A673 (cell line): ENCODE data around the gene LCT. TPM values are rescaled to one million over a fixed set of nuclear protein-coding genes. Genes with fewer than 3 reads are reported as not detected.

Experiments
- BruUV-seq: library from RNA; stranded (reverse); fragments of 400-500 nt; replicated peaks from 2 replicates; lab custom pipeline; 2021; lab: Mats Ljungman, UMichigan
- CTCF ChIA-PET: fragments of 300-600 bp; sonication (Branson Sonifier 250); formaldehyde crosslinking; loops from one replicate; lab custom pipeline; 2022; ENCODE audit warnings: antibody characterized with exemption; lab: Charles Lee
- POLR2A ChIA-PET: fragments of 300-600 bp; sonication (Branson Sonifier 250); formaldehyde crosslinking; loops from one replicate; lab custom pipeline; 2022; ENCODE audit warnings: antibody characterized with exemption; ENCODE audit not compliant: low non-redundant PET; lab: Charles Lee
- DNase-seq: peaks from one replicate; pipeline ENCODE4 v3.0.0-alpha.2; 2015; ENCODE audit warnings: low spot score
- H3K27ac ChIP-seq: fragments of 200-600 bp; sonication (generic); 2 replicates; pipeline ENCODE4 v1.5.1; 2016; ENCODE audit warnings: mixed run types, low read depth, mild to moderate bottlenecking, mixed read lengths, antibody characterized with exemption, low read length; ENCODE audit not compliant: poor library complexity, severe bottlenecking
- H3K27me3 ChIP-seq: fragments of 200-600 bp; sonication (generic); replicated peaks from 2 replicates; pipeline ENCODE4 v1.6.1; 2017; ENCODE audit warnings: mixed run types, low read depth, mild to moderate bottlenecking, mixed read lengths, antibody characterized with exemption, low read length; ENCODE audit not compliant: insufficient read depth, poor library complexity
- H3K36me3 ChIP-seq: fragments of 200-600 bp; sonication (generic); 2 replicates; pipeline ENCODE4 v1.6.1; 2016; ENCODE audit warnings: mixed run types, mild to moderate bottlenecking, mixed read lengths, antibody characterized with exemption, low read length; ENCODE audit not compliant: insufficient read depth, poor library complexity, severe bottlenecking
- H3K4me1 ChIP-seq: fragments of 200-600 bp; sonication (generic); 2 replicates; pipeline ENCODE4 v1.6.1; 2017; ENCODE audit warnings: mixed run types, mild to moderate bottlenecking, mixed read lengths, antibody characterized with exemption, low read length; ENCODE audit not compliant: insufficient read depth, poor library complexity, severe bottlenecking
- H3K4me3 ChIP-seq: fragments of 200-600 bp; sonication (generic); 2 replicates; pipeline ENCODE4 v1.5.1; 2016; ENCODE audit warnings: low read depth, mixed run types, mild to moderate bottlenecking, mixed read lengths, low read length; ENCODE audit not compliant: poor library complexity, severe bottlenecking
- H3K9me3 ChIP-seq: fragments of 200-600 bp; sonication (generic); 2 replicates; pipeline ENCODE4 v1.6.1; 2016; ENCODE audit warnings: mixed run types, low read depth, mild to moderate bottlenecking, mixed read lengths, antibody characterized with exemption, low read length; ENCODE audit not compliant: poor library complexity, severe bottlenecking
- CTCF ChIP-seq: fragments of 300-800, 200-600 bp; sonication (generic); conservative IDR thresholded peaks from 2 replicates; pipeline ENCODE4 v1.5.1; 2017; ENCODE audit warnings: low read depth, mild to moderate bottlenecking, antibody characterized with exemption, low read length, moderate library complexity, mixed read lengths
- EZH2 ChIP-seq: fragments of 200-600 bp; sonication (generic); IDR thresholded peaks from 2 replicates; pipeline ENCODE4 v1.6.1; 2017; ENCODE audit warnings: borderline replicate concordance, low read depth, mild to moderate bottlenecking, mixed read lengths, antibody characterized with exemption, low read length; ENCODE audit not compliant: poor library complexity, severe bottlenecking
- intact Hi-C: fragments of 100-400 bp; cut with micrococcal nuclease; formaldehyde crosslinking; loops from one replicate; pipeline ENCODE4 v1.10.0; 2022; ENCODE audit not compliant: unreplicated experiment
- total RNA-seq: library from RNA; stranded (reverse); gene quantifications from 2 replicates; pipeline ENCODE4 v1.2.3, GENCODE V29; 2021

Gene LCT
- total RNA-seq, 1 experiment from 2014 or later, result 0.39 TPM

- H3K36me3 ChIP-seq, result peaks cover 88% of the 10 kb centered on the region
Observed at GRCh38 chr2:135762530-135762929, 74.5 kb downstream of the LCT start.

GRCh38 chr2:135762022-135762421 lies 75.0 kb downstream of the LCT start:
- no peaks in the 10 kb centered on the region for H3K27me3 ChIP-seq
- no peak overlapping the region for H3K27ac ChIP-seq
- H3K36me3 ChIP-seq, result peaks cover 88% of the 10 kb centered on the region
- TF ChIP-seq EZH2 (no peak), CTCF (no peak)
- intact Hi-C loops, result no loop called here
- CTCF ChIA-PET, result no interaction called here
- no TSS peak for BruUV-seq
- no peaks in the 10 kb centered on the region for H3K4me1 ChIP-seq
- no peak for DNase-seq
- H3K4me3 ChIP-seq, result no peak overlapping the region
- H3K9me3 ChIP-seq, result peaks cover 7% of the 10 kb centered on the region
- POLR2A ChIA-PET, result interaction anchor here (0.6 kb wide), 1 partner anchor 10 kb away, joined by 4 read pairs; no protein-coding TSS in a partner anchor

More at GRCh38 chr2:135762530-135762929, 74.5 kb downstream of the LCT start:
- no peak overlapping the region for H3K4me3 ChIP-seq
- CTCF ChIA-PET, result no interaction called here
- no peak for DNase-seq
- peaks cover 2% of the 10 kb centered on the region for H3K9me3 ChIP-seq
- no peaks in the 10 kb centered on the region for H3K4me1 ChIP-seq
- no peak overlapping the region for H3K27ac ChIP-seq
- intact Hi-C loops, result no loop called here
- TF ChIP-seq CTCF, result no peak
- no peak for TF ChIP-seq EZH2
- POLR2A ChIA-PET, result no interaction called here
- BruUV-seq, result no TSS peak
- no peaks in the 10 kb centered on the region for H3K27me3 ChIP-seq

- Histone ChIP-seq H3K36me3 (peaks cover 86% of the 10 kb centered on the region), H3K27me3 (no peaks in the 10 kb centered on the region), H3K4me3 (no peak overlapping the region), H3K4me1 (no peaks in the 10 kb centered on the region), H3K27ac (no peak overlapping the region), H3K9me3 (peaks cover 18% of the 10 kb centered on the region)
- intact Hi-C loops, result no loop called here
- POLR2A ChIA-PET, result no interaction called here
- DNase-seq, result no peak
- CTCF ChIA-PET, result no interaction called here
- TF ChIP-seq CTCF (no peak), EZH2 (no peak)
- no TSS peak for BruUV-seq
Observed at GRCh38 chr2:135756692-135757091, 80.3 kb downstream of the LCT start.
